Nephron (organoid): ENCODE results near the gene RNU5D-1.

Experiments used
- H3K27ac Mint-ChIP-seq, 3 experiments: 2 replicates each; pipeline ENCODE4 v1.8.0; 2020; ENCODE audit warnings: mixed read lengths in 3 of 3, mild to moderate bottlenecking in 2 of 3, moderate library complexity in 1 of 3
- H3K27me3 Mint-ChIP-seq: 2 replicates; pipeline ENCODE4 v1.8.0; 2021; ENCODE audit warnings: low read depth, mild to moderate bottlenecking, moderate library complexity, mixed read lengths
- H3K36me3 Mint-ChIP-seq: 2 replicates; pipeline ENCODE4 v1.8.0; 2020; ENCODE audit warnings: low read depth, mixed read lengths
- H3K4me1 Mint-ChIP-seq: 2 replicates; pipeline ENCODE4 v1.8.0; 2020; ENCODE audit warnings: mixed read lengths
- H3K4me3 Mint-ChIP-seq, 3 experiments: 2 replicates each; pipeline ENCODE4 v1.8.0; 2020; ENCODE audit warnings: mild to moderate bottlenecking in 3 of 3, mixed read lengths in 3 of 3, moderate library complexity in 2 of 3
- H3K9me3 Mint-ChIP-seq: 2 replicates; pipeline ENCODE4 v1.8.0; 2020; ENCODE audit warnings: mixed read lengths
- TF ChIP-seq, protein P1 (sequence below), 3 experiments: fragments of 200-600 bp; sonication (generic); IDR thresholded peaks; one replicate each; pipeline ENCODE4 v1.5.0; 2021; ENCODE audit warnings: antibody characterized with exemption in 3 of 3; ENCODE audit not compliant: unreplicated experiment in 3 of 3

Gene RNU5D-1

DNA sequence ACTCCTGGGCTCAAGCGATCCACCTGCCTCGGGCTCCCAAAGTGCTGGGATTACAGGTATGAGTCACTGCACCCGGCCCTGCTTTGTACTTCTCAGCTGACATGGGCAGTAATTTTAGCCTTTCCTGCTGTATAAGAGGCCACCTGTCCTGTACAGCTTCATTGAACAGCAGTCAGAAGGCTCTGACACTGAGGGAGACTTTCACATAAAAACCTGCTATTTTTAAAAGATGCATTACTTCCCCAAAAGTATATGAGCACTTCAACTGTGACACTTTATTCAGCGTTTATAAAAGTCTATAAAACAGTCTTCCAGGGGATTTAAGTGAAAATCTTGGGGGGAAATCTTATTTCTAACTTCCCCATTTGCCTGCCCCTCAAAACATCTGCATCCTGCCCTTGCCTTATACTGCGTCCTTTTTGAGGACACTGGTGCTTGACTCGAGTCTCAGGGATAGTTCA is 17.6 kb downstream of the RNU5D-1 start:
- H3K27me3 Mint-ChIP-seq = peaks cover 17% of the 10 kb centered on the region
- H3K4me1 Mint-ChIP-seq = no peaks in the 10 kb centered on the region
- no peak overlapping the region for H3K27ac Mint-ChIP-seq
- TF ChIP-seq, protein P1, sequence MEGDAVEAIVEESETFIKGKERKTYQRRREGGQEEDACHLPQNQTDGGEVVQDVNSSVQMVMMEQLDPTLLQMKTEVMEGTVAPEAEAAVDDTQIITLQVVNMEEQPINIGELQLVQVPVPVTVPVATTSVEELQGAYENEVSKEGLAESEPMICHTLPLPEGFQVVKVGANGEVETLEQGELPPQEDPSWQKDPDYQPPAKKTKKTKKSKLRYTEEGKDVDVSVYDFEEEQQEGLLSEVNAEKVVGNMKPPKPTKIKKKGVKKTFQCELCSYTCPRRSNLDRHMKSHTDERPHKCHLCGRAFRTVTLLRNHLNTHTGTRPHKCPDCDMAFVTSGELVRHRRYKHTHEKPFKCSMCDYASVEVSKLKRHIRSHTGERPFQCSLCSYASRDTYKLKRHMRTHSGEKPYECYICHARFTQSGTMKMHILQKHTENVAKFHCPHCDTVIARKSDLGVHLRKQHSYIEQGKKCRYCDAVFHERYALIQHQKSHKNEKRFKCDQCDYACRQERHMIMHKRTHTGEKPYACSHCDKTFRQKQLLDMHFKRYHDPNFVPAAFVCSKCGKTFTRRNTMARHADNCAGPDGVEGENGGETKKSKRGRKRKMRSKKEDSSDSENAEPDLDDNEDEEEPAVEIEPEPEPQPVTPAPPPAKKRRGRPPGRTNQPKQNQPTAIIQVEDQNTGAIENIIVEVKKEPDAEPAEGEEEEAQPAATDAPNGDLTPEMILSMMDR (IDR thresholded peaks at IDR 0.05; ENCODE audit: unreplicated experiment in 3 of 3) = no peak
- peaks cover 10% of the 10 kb centered on the region for H3K36me3 Mint-ChIP-seq
- H3K9me3 Mint-ChIP-seq = peaks cover 10% of the 10 kb centered on the region
- H3K4me3 Mint-ChIP-seq = no peak overlapping the region

DNA sequence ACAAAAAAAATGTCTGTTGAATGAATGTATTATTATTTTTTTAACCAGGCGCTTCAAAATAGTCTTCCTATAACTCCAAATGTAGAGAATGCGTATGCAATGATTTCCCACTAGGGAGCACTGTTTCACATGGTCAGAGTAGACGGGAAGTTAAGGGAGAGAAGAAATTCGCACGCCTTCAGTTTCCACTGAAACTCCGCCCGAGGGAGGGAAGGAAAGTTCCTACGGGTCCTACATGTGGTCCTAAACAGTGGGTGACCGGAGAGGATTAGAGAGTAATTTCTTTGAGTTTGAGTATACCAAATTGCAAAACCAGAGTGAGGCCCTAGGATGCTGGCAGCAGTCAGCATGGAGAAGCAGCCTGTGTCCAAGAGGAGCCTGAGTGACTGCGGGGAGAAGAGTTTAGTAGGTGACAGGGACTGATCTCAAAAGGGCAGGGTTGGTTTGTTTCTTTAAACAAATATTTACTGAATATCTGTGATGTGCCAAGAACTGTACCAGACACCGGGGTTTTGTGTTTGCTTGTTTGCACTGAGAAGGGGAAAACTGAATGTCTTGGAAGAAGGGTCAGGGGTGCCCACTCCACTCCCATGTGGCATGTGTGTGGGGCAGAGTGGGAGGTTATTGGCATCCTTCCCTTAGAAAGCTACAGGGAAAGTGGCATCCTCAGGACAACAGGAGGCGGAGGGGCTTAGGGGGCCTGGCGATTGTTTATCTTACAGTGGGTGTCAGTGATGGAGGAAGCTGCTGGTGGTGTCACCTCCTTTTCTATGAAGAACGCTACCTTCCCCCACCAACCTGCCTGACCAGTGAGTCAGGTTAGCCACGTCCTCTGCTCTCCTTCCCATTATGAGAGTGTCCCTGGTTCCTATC is 22.8 kb downstream of the RNU5D-1 start:
- H3K4me1 Mint-ChIP-seq = no peaks in the 10 kb centered on the region
- no peak overlapping the region for H3K4me3 Mint-ChIP-seq
- peaks cover 10% of the 10 kb centered on the region for H3K36me3 Mint-ChIP-seq
- TF ChIP-seq, protein P1 (IDR thresholded peaks at IDR 0.05; ENCODE audit: unreplicated experiment in 3 of 3) = peak in 2 of 3 experiments; percentile 19 to 23
- no peak overlapping the region for H3K27ac Mint-ChIP-seq
- H3K27me3 Mint-ChIP-seq = peaks cover 4% of the 10 kb centered on the region
- peaks cover 15% of the 10 kb centered on the region for H3K9me3 Mint-ChIP-seq

DNA sequence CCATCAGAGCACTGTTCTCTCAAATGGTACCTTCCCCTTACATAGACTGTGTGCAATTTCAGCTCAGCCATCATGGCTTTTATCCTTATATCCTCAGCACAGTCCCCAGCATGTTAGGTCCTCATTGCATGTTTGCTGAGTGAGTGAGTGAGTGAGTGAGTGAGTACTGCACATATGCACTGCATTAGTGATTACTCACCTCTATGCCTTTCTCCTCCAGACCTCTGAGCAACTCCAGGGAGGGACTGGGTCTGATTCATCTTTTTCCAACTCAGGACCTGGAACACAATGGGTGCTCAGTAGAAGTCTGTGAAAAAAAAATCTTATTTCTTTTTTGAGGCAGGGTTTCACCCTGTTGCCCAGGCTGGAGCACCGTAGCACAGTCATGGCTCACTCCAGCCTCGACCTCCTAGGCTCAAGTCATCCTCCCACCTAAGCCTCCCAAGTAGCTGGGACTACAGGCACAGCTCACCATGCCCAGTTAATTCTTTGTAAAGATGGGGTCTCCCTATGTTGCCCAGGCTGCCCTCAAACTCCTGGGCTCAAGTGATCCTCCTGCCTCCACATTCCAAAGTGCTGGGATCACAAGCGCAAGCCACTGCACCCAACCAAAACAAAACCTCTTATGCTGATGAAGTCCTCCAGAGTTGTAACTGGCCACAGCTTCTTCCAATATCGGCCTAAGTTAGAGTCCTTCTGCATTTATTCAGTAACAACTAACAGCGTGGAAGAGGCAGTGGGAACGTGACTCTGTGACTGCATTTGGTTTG is 23.7 kb downstream of the RNU5D-1 start:
- peaks cover 10% of the 10 kb centered on the region for H3K36me3 Mint-ChIP-seq
- H3K27ac Mint-ChIP-seq = no peak overlapping the region
- no peaks in the 10 kb centered on the region for H3K4me1 Mint-ChIP-seq
- H3K27me3 Mint-ChIP-seq = peaks cover 4% of the 10 kb centered on the region
- peaks cover 15% of the 10 kb centered on the region for H3K9me3 Mint-ChIP-seq
- no peak overlapping the region for H3K4me3 Mint-ChIP-seq
- TF ChIP-seq, protein P1 (IDR thresholded peaks at IDR 0.05; ENCODE audit: unreplicated experiment in 3 of 3) = no peak

DNA sequence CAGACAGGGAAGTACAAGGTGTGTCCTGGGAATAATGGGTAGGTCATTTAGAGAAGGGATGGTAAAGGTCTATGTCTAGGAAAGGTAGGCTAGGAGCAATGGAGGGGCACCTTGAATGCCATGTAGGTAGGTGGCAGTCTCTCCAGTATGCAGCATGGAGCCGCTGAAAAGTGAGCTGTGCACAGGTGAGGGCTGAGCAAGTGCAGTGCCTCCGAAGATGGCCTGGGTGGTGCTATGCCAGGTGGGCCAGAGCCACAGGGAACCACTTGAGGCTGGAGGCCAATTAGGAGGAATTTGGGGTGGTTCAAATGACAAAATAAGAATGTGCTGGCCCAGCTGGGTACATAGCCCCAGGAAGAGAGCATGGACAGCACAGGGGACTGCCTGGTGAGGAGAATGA is 25.0 kb downstream of the RNU5D-1 start:
- Mint-ChIP-seq H3K36me3 (peaks cover 10% of the 10 kb centered on the region), H3K27me3 (peaks cover 4% of the 10 kb centered on the region), H3K4me1 (no peaks in the 10 kb centered on the region), H3K27ac (no peak overlapping the region), H3K4me3 (no peak overlapping the region), H3K9me3 (peaks cover 14% of the 10 kb centered on the region)
- TF ChIP-seq, protein P1 (IDR thresholded peaks at IDR 0.05; ENCODE audit: unreplicated experiment in 3 of 3) = no peak

DNA sequence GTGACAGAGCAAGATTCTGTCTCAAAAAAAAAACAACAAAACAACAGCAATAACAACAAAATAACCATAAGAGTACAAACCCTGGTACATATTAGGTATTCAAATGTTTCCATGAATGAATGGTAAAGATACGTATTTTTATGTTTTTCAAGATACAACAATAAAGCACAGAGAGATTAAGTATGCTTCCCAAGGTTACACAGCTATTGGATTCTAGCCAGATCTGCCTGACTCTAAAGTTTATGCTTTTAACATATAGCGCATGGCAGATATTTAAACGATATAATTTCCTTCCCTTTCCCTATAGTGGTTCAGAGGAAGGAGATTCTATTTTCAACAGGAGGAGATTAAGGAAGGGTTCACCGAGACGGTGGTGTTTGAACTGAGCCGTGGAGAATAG is 25.5 kb downstream of the RNU5D-1 start:
- Mint-ChIP-seq H3K36me3 (peaks cover 6% of the 10 kb centered on the region), H3K27ac (no peak overlapping the region), H3K4me1 (no peaks in the 10 kb centered on the region), H3K9me3 (peaks cover 10% of the 10 kb centered on the region), H3K27me3 (peaks cover 4% of the 10 kb centered on the region), H3K4me3 (no peak overlapping the region)
- TF ChIP-seq, protein P1 (IDR thresholded peaks at IDR 0.05; ENCODE audit: unreplicated experiment in 3 of 3) = no peak
